Measurements from ENCODE around the gene THOC6.
"Not testable (repeated sequence)": the region's sequence is repeated elsewhere in the genome, so short reads cannot be mapped to it uniquely, and the experiment has no call there.

THOC6 gene

DNA sequence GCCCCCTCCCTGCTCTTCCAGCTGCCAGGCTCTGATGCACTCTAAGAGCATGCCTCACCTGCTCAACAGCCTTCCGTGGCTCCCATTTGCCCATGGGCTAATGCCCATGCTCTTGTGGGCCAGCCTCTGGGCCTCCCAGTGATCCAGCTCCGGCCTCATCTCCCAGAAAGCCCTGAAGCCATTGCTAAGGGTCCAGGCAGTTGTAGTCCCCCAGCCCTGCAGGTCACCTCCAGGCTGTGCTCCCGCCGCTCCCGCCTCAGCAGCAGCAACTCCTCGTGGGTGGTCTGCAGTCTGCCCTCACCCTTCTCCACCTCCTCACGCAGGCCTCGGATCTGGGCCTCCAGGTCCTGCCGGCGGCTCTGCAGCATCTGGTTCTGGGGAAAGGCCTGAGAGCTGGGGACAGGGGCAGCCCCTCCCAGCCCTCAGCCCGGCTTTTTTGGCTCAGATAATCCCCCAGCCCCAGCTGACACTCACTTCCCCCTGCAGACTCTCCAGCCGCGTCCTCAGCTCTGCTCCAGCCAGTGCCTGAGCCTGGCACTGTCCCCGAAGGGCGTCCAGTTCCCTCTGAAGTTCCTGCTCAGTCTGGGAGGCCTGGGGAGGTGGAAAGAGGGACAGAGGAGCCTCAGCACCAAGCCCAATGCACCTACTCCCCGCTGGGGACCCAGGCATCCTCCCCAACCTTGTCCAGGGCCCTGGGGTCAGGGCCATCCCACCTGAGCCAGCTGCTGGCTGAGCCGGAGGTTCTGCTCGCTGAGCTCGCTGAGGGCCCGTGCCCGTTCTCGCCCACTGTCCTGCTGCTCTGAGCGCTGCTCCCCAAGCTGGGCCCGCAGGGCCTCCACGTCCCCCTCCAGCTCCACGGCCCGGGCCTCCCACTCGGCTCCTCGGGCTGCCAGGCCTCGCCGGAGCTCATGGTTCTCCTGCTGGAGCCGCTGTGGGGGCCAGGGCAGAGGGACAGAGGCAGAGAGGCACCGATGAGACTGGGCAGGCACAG lies 6.7 kb downstream of the THOC6 start:
- DNase-seq (ENCODE audit: low spot score), result no peak

GRCh38 chr16:3032624-3033023 lies 8.8 kb downstream of the THOC6 start:
- no peak for DNase-seq (ENCODE audit: low spot score)

DNA sequence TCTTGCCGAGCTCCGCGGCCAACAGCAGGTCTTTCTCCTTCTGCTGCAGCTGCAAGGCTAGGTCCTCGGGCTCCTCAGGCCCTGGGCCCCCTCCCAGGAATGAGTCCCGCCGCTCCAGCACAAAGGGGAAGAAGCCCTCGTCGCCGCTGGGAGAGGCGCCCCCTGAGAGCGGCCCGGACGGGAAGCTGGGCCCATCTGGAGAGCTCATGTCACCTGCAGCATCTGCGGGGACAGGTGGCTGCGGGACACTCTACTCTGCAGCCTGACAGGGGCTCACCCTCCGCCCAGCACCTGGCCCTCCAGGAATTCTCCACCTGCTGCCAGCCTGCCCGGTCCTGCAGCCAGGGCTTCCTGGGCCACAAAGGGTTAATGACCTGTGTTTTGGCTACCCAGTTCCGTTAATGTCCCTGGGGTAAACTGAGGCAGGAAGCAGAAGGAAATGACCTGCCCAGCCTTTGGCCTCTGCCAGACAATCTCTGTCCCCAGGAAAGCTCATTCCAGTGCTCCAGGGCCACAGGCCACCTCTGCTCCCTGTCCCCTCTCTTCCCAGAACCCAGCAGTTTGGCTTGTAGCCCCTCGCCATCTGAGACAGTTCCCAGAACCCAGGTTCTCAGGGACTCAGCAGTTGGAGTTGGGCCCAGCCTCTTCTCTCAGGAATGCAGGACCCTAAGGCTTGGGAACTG lies 11.6 kb downstream of the THOC6 start:
- DNase-seq (ENCODE audit: low spot score), result no peak

DNA sequence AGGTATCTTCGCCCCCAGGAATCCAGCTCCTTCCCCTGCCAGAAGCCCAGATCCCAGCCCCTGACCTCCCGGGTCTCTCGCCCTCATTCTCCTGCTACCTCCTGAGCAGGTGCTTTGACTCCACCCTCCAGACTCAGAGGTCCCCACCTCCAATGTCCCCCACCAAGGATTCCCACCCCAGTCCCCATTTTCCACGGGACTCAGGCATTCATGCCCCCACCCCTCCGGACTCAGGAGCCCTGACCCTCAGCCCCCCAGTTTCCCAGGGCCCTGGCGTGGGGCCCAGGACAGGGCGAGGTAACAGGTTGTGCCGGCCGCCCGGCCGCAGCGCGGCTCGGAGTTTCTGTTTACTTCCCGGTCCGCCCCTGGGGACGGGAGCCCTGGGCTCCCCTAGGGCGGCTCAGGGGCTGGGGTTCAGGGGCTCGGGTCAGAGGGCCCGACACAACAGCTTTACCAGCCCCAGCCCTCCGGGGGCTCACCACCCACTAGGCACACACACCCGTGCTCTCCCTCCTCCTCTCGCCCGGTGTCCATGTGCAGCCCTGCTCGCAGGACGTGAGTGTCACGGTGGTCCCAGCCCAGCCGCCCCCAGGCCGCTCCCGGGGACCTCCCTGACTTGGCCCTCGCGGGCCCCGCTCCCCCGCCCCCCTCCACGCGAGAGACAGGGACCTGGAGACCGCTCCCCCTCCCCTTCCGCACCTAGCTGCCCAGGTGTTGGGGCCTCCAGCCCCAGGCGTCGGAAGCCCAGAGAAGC lies 12.3 kb downstream of the THOC6 start:
- DNase-seq (ENCODE audit: low spot score), result no peak

DNA sequence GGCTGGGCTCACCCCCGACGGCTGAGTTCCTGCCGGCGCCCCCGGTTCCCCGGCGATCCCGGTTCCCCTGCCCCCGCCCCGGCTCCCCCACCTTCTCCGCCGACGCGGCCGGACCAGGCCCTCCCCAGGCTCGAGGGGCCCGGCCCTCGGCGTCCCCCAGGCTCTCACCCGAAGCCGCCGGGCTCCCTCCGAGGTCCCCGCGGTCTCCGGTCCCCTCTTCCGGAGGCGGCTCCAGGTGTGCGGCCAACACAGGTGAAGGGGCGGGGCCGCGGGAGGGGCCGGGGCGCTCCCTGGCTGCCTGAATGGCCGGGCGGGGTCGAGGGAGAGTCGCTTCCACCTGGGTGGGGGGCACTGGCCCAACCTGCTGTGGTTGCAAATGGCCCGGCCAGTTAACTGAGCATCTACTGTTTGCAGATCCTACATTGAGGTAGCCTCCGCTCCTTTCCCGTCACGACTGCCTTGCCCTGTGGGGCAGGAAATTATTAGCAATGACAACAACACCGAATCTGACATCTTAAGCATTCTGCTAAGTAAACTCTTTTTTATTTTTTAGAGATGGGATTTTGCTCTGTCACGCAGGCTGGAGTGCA lies 13.0 kb downstream of the THOC6 start, which contains the start of gene BICDL2:
BICDL2 (minus strand) TSS at position 219 of the 590 bp plus-strand sequence. CDS start 1,448 bp downstream, outside the sequence.
- no peak for DNase-seq (ENCODE audit: low spot score)

GRCh38 chr16:3038256-3038655 lies 14.4 kb downstream of the THOC6 start:
- DNase-seq (ENCODE audit: low spot score), result no peak

GRCh38 chr16:3038896-3039295 lies 15.1 kb downstream of the THOC6 start:
- no peak for DNase-seq (ENCODE audit: low spot score)

DNA sequence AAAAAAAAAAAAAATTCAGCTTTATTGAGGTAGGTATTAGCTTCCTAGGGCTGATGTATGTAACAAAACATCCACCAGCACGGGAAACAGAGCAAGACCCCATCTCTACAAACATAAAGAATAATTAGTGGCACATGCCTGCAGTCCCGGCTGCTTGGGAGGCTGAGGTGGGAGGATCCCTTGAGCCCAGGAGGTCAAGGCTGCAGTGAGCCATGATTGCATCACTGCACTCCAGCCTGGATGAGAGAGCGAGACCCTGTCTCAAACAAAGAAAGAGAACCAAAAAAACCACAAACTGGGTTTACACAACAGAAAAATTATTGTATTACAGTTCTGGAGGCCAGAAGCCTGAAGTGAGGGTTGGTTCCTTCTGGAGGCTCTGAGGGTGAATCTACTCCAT lies 18.5 kb downstream of the THOC6 start:
- no peak for DNase-seq (ENCODE audit: low spot score)

DNA sequence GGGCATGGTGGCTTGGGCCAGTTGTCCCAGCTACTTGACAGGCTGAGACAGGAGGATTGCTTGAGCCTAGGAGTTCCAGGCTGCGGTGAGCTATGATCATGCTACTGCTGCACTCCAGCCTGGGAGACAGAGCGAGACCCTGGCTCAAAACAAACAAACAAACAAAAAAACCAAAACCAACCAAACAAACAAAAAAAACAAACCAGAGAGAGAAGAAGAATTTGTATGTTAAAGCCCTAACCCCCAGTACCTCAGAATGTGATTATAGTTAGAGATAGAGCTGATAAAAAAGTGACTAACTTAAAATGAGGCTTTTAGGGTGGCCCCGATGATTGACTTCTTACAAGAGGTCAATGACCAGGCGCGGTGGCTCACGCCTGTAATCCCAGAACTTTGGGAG lies 20.9 kb downstream of the THOC6 start:
- DNase-seq (ENCODE audit: low spot score), result no peak

DNA sequence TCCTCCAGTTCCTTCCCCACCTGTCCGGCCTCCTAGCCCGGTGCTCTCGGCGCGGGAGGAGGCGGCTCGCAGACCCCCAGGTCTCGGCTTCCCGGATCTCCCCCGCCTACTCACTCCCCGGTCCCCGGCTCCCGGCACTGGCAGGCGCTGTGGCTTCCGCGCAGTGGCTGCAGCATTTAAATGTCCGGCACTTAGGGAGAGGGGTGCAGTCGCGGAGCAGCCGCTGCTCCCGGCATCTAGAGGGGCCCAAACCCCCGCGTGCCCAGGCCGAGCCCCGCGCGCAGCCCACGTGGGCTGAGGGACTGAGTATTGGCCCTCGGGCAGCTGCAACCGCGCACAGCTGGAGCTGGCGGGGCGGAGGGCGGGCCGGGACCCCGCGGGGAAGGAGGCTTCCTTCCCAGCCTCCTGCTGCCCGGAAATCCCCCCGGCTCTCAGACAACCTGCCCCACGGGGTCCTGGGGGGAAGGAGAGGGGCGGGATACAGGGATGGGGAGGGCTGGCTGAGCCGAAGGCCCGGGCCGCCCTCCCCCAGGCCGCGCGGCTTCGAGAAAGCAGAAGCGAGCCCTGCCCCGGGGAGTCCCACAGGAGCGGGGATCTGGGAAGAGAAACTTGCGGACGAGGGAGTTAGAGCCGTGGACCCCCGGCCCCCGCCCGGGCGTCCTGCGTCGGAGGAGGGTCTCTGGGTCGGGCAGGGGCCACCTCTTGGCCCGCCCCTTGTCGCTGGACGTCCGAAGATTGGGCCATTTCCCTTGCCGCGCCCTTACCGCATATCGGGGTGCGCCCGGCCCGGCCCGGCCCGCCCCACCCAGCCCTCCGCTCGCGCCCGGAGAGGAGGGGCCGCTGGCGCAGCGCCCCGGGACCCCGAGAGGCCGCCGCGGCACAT lies 22.2 kb downstream of the THOC6 start, which contains the start of gene MMP25:
MMP25 (plus strand) TSS at position 804 of the 883 bp plus-strand sequence. CDS start 357 bp downstream, outside the sequence.
- no peak for DNase-seq (ENCODE audit: low spot score)

DNA sequence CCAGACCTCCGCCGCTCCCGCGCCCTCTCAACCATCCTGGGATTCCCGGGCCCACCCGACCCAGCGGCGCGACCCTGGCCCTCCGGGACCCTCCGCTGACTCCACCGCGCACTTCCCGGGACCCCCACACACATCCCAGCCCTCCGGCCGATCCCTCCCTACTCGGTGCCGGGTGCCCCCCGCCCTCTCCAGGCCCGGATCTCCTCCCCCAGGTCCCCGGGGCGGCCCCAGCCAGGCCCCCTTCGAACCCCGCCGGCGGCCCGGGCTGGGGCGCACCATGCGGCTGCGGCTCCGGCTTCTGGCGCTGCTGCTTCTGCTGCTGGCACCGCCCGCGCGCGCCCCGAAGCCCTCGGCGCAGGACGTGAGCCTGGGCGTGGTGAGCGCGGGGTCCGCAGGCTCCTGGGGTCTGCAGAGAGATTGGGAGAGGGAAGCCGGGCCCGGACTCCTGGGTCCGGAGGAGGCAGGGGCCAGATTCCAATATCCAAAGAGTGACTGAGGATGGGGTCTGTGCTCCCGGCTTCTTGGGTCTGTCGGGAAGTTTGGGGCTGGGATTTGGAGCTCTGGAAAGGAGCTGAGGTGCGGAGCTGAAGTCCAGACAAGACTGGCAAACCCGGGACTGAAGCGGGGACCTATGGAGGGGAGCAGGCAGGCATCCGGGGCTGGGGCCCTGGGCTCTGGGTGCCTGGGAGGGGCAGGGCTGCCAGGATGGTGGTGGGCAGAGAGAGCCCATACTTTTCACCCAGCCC lies 23.0 kb downstream of the THOC6 start:
- DNase-seq (ENCODE audit: low spot score), result no peak

GRCh38 chr16:3047387-3047720 lies 23.5 kb downstream of the THOC6 start:
- DNase-seq (ENCODE audit: low spot score), result no peak

DNA sequence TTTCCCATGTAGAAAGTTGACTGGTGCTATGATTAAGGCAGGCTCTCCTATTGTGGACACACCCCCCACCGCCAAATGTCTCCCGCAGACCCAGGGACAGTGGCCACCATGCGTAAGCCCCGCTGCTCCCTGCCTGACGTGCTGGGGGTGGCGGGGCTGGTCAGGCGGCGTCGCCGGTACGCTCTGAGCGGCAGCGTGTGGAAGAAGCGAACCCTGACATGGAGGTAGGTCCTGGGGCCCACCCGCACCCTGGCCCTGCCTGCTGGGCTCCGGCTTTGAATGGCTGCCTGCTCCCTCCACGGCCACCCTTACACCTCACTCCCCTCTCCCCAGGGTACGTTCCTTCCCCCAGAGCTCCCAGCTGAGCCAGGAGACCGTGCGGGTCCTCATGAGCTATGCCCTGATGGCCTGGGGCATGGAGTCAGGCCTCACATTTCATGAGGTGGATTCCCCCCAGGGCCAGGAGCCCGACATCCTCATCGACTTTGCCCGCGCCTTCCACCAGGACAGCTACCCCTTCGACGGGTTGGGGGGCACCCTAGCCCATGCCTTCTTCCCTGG lies 26.2 kb downstream of the THOC6 start:
- no peak for DNase-seq (ENCODE audit: low spot score)

DNA sequence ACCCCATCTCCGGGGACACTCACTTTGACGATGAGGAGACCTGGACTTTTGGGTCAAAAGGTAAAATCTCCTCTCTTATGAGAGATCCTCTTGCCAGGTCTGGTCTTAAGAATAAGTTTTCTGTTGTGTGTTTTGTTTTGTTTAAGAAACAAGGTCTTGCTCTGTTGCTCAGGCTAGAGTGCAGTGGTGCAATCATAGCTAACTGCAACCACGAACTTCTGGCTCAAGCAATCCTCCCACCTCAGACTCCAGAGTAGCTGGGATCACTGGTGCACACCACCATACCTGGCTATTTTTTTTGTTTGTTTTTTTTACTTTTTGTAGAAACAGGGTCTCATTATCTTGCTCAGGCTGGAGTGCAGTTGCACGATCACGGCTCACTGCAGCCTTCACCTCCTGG lies 26.7 kb downstream of the THOC6 start:
- DNase-seq (ENCODE audit: low spot score), result no peak

DNA sequence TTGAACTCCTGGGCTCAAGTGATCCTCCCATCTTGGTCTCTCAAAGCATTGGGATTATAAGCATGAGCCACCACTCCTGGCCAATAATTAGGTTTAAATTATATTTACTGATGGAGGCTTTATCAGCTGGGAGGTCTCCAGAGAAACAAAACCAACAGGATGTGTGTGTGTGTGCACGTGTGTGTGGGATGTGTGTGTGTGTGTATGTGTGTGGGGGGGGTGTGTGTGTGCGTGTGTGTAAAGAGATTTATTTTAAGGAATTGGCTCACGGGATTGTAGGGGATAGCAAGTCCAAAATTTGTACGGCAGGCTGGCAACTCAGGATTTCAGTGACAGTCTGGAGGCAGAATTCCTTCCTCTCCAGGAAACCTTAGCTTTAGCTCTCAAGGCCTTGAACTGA lies 27.2 kb downstream of the THOC6 start:
- no peak for DNase-seq (ENCODE audit: low spot score)

DNA sequence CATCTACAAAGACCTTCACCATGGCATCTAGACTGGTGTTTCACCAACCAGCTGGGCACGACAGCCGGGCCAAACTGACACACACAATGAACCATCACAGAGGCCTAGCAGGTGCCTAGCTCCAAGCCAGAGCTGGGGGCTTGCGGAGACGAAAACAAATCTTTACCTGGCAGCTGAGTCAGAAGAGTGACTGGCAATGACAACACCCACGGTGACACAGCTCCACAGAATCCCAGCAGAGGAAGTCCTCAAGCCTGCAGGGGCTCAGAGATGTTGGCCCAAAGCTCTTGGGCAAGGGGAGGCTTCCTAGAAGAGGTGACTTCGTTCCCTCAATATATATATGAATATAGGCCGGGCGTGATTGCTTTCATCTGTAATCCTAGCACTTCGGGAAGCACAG lies 27.7 kb downstream of the THOC6 start:
- no peak for DNase-seq (ENCODE audit: low spot score)

DNA sequence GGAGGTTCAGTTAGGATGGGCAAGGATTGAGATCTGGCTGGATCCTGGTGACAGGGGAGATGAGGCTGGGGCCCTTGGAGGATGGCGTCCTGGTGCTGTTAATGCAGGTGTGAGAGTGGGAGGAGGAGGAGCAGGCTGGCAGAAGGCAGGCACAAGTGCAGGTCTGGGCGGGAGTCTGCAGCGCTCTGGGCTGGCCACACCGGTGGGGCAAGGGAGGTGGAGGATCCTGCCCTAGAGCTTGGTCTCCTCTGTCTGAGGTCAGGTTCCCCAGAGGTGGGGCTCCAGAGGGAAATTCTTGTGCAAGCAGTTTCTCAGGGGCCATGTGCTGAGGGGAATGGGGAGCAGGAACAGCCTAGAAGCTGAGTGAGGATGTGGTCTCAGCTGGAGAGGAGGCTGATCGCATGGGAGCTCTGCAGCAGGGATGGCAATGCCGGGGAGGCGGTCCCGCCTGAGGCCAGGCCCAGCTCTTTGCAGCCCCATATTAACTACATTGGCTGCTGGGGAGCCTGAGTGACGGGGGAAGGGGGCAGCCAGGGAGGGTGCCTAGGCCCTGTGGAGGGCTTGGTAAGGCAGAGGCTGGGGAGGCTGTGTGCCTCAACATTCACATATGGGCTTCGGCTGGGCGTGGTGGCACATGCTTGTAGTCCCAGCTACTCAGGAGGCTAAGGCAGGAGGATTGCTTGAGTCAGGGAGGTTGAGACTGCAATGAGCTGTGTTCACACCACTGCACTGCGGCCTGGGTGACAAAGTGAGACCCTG lies 28.9 kb downstream of the THOC6 start:
- not testable (repeated sequence) for DNase-seq (ENCODE audit: low spot score)

DNA sequence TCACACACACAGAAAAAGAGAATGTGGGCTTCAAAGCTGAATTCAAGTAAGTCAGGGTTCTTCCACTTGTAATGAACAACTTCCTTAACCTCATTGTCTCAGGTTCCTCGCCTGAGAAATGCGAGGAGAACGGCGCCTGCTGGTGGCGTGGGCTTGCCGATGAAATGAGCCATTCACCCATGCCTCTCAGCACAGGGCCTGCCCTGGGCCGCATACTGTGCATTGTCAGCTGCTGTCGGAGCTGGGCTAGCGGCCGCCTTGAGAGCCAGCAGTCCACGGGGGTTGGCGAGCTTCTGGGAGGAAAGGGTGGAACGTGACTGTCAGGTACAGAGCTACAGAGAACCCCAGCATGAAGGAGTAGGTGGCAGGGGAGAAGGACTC lies 29.5 kb downstream of the THOC6 start:
- not testable (repeated sequence) for DNase-seq (ENCODE audit: low spot score)
